Pulmonary artery endothelial cell (primary cell): Measurements from ENCODE around the gene NRG3. TPM values are rescaled to one million over a fixed set of nuclear protein-coding genes. Genes with fewer than 3 reads are reported as not detected.
"Not testable (repeated sequence)": the region's sequence is repeated elsewhere in the genome, so short reads cannot be mapped to it uniquely, and the experiment has no call there.

Experiments
- DNase-seq: peaks from one replicate; pipeline ENCODE4 v3.0.0-alpha.2; 2011; ENCODE audit warnings: low read depth, low spot score
- total RNA-seq: library from RNA; depleted of rRNA; stranded (reverse); fragments of >200 nt; gene quantifications from 2 replicates; pipeline ENCODE4 v1.2.3, GENCODE V29; 2014

NRG3 gene
- total RNA-seq, 1 donor from 2014 or later = 0.33 TPM

DNA sequence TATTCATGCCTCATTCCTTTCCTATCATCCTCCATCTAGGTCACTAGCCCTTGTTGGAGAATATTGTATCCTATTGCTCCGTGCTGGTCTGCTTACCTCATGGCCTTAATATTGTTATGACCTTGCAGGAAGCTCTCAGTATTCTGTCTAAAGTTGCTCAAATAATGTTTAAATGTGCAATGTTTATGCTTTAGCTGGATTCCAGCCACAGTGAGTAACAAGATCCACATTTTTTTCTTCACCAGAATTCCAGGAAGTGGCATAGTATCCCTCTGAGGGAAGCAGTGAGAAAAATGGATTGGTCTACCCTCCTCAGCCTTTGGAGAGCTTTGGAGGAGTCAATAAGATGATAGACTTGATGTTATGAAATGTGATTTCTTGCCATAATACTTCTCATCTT lies 402.6 kb downstream of the NRG3 start:
- no peak for DNase-seq

- DNase-seq = no peak
Observed at GRCh38 chr10:82278401-82279182, 403.6 kb downstream of the NRG3 start.

DNA sequence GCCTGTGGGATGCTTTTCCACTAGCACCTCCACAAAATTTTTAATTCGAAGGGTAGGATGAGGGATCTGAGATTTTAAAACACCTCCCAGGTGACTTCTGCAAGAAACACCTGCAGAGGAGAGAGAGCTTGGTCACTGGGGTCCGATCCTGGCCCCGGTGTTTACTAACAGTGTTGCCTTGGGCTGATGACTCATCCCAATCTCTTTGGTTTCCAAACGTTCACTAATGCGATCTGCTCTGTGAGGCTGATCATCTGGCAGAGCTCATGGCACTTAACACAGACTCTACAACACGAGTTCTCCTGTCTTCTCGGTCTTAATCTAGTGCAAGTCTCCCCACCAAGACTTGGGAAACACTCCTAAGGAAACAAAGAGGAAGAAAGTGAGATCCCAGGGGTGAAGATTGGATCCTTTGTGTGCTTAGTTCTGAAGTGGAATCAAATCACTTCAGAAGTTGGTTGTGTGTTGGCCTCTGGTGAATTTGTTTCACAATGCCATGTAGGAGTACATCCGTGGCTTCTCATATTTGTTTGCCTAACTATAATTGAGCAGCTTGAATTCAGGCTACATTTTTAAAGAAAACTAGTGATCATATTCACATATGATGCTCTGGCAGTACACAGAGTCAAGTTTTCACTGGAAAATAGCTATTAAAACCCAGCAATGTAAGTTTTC lies 407.9 kb downstream of the NRG3 start:
- no peak for DNase-seq

DNA sequence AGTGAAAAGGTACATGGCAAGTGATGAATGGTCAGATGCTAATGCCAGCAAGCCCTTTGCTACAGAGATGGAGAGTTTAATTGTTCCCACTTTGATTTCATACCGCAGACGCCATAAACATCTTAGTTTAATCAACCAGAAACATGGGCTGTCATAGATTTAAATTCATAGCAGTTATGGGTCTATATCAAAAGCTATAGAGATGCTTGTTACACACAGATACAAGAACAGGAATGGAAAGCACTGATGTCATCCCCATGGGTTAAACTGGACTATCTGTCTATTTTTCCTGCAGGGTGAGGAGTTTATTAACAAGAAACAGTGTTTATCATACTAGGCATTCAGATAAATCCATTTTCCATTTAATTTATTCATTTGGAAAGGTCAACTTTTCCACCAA lies 409.2 kb downstream of the NRG3 start:
- no peak for DNase-seq

DNA sequence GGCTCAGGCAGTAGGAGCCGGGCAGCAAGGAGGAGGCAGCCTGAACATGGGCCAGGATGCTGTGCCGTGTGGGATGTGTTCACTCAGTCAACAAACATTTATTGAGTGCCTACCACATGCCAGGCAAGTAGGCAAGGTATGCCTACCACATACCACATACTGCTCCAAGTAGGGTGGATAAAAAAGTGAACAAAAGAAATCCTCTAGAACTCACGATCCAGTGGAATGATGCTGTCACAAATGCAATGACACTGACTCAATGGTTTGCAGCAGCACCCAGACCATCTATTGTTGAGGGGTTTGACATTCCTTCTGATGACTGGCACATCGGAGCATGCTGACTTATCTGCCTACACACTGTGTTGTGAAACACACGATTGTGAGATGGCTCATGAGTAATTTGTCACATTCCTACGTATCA lies 413.5 kb downstream of the NRG3 start:
- DNase-seq = no peak

DNA sequence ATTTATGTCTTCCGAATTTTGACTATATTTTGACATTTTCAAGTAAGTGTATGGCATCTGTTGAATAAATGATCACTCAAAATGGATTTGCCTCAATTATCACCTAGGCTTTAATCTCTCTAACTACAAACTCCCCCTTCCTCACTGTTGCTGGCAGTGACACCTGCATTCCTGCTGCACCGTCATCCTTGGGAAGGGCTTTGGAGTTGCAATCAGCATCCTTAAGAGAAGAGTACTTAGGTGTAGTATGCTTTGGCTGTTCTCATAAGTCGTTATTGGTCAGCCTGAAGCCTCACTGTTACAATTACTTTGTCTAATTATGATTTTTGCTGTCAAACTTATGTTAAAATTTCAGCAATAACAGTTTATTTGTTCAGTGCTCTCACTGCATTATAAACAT lies 415.0 kb downstream of the NRG3 start:
- DNase-seq = no peak

DNA sequence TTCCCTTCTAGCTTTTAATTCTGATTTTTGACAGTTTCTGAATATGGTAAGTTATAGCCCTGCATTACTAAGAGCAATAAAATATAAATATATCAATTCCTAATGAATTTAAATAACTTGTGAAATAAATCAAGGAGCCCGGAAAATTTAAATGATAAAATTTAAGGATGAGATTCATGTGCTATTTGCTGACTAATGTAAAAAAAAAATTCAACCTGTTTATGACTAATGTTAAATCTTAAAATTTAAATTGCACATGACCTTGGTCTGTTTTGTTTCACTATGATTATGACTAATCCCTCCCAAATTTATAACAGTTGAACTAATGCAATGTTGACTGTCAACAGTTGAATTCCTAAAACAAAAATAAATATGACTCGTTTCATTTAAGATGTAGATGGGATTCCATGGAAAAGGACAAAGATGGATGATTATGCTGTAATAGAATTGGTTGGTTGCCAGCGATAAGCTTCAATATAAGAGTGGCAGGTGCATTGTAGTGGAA lies 419.9 kb downstream of the NRG3 start:
- no peak for DNase-seq

DNA sequence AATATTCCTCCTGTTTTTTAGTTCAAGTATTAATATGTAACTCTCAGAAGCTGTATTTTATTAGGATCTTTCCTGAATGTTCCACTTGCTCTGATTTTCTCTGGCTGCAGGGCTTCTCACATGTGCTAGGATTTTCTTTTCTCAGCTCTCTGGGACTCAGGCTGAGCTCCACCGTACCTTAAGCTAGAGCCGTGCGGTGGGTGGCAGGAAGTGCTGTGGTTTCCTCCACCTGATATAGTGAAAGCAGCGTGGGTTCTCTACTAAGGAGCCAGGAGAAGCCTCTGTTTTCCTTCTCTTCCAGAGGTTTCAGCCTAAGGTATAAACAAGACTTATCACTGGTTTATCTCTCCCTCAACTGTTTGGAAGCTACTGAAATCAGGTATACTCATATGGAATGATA lies 433.6 kb downstream of the NRG3 start:
- DNase-seq = no peak

GRCh38 chr10:82310839-82311238 lies 435.8 kb downstream of the NRG3 start:
- no peak for DNase-seq

DNA sequence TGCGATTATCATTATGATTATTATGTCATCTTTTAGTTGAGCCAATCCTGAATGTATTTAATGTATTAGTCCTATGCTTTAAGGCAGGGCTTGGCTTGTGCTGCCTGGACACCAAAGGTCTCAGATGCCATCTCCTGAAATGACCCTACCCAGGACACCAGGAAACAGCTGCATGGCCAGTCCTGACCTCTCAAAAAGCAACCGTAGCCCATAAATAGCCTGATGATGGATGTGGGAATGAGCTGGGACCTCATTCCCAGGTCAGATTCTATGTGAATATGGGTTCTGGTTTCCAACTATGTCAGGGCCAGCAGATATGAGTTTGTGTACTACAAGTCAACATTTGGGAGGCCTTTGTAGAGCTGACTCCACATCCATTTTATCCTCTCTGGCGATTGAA lies 438.4 kb downstream of the NRG3 start:
- no peak for DNase-seq

DNA sequence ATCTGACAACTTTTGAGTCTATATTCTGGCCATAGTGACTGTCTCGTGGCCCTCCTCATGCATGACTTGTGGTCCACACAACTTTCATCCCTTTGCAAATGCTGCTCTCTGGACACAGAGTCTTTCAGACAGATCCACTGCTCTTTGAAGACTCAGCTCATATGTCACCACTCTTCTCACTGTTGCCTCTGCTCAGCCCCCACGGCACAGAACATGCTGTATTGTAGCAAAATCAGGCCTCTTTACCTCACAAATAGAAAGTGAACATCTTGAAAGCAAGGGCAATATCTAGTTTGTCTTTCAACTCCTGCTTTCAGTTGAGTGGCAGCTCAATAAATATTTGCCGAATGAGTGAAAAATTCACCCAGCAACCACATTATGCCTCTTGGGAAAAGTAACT lies 443.5 kb downstream of the NRG3 start:
- DNase-seq = no peak

- DNase-seq = no peak
Observed at GRCh38 chr10:82319074-82319473, 444.1 kb downstream of the NRG3 start.

- no peak for DNase-seq
Observed at GRCh38 chr10:82319562-82319961, 444.6 kb downstream of the NRG3 start.

GRCh38 chr10:82321724-82322123 lies 446.7 kb downstream of the NRG3 start:
- no peak for DNase-seq

GRCh38 chr10:82331716-82332115 lies 456.7 kb downstream of the NRG3 start:
- no peak for DNase-seq

- DNase-seq = no peak
Observed at GRCh38 chr10:82335831-82336230, 460.8 kb downstream of the NRG3 start.

- DNase-seq = no peak
Observed at GRCh38 chr10:82340166-82340565, 465.2 kb downstream of the NRG3 start.

DNA sequence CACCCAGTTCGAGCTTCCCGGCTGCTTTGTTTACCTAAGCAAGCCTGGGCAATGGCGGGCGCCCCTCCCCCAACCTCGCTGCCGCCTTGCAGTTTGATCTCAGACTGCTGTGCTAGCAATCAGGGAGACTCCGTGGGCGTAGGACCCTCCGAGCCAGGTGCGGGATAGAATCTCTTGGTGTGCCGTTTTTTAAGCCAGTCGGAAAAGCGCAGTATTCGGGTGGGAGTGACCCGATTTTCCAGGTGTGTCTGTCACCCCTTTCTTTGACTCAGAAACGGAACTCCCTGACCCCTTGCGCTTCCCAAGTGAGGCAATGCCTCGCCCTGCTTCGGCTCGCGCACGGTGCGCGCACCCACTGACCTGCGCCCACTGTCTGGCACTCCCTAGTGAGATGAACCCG lies 474.6 kb downstream of the NRG3 start:
- not testable (repeated sequence) for DNase-seq

DNA sequence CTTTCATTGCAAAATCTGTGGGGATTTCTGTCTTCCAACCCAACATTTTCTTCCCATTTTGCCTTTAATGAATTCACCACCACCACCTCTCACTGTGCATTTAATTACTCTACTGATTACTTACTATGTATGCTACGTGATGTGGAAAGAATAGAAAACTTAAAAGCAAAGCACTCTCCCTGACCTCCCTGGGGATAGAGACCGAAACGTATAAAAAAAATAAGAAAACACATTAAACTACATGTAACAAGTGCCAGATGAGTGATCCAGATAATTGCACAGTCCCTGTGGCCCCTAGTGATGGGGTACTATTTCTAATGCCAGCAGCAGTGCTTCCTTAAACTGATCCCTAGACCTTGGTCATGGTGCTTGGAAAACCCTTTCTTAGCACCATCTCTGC lies 478.4 kb downstream of the NRG3 start:
- DNase-seq = no peak

DNA sequence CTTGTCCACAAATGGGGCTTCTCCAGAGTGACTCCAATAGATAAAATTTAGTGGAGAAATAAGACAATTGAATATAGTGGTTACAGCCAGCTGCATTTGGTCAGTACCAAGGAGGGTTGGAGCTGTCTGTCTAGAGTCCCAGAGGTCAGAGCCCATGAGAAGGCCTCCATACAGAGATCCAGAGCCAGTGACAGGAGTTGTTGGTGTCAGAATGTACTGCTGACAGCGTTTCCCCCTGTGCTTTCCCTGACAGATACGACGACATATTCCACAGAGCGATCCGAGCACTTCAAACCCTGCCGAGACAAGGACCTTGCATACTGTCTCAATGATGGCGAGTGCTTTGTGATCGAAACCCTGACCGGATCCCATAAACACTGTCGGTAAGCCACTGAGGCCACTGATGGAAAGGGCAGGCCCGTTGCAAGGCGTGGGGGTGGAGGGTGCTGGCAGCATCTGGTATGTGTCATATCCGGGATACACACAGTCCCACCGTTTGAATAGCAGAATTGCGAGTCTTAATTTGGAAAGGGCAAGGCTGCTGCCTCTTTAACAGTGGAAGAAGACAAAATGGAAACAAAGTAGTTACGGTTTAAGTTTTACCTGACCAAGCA lies 483.6 kb downstream of the NRG3 start:
- DNase-seq = no peak

GRCh38 chr10:82361256-82361655 lies 486.3 kb downstream of the NRG3 start:
- DNase-seq = no peak

DNA sequence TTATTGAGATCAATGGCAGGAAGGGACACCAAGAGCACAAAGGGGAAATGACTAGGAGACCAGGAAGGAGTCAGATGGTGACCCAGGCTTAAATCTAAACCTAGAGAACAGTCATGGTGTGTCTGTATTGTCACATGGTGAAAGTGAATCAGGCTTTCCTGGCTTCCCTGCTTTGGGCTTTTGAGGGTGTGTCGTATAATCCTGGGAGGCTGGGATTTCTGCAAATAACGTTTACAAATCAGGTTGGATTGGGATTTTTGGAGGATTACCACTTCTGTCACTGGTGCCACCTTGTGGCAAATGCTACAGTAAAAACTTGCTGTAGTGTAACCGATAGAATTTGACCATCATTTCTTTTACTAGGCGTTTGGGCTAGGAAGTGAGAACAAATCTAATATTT lies 502.6 kb downstream of the NRG3 start:
- DNase-seq = no peak

DNA sequence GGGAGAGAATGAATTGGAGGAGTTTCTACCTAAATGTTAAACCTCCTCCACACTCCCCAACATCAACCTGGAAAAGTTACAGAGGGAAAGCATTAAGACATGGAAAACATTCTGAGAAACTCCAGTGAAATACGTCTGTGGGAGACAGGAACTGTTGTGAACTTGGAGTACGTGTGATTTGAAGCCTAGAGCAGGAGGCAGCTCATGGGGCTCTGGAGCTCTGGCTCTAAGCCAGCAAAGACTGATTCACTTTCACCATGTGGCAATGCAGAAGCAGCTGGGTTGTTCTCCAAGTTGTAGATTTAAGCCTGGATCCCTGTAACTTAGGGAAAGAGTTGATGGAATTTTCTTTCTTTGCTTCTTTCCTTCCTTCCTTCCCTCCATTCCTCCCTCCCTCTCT lies 503.2 kb downstream of the NRG3 start:
- no peak for DNase-seq
